Measurements from ENCODE around the gene NLRP6.
"Not testable (repeated sequence)": the region's sequence is repeated elsewhere in the genome, so short reads cannot be mapped to it uniquely, and the experiment has no call there.

Gene NLRP6

DNA sequence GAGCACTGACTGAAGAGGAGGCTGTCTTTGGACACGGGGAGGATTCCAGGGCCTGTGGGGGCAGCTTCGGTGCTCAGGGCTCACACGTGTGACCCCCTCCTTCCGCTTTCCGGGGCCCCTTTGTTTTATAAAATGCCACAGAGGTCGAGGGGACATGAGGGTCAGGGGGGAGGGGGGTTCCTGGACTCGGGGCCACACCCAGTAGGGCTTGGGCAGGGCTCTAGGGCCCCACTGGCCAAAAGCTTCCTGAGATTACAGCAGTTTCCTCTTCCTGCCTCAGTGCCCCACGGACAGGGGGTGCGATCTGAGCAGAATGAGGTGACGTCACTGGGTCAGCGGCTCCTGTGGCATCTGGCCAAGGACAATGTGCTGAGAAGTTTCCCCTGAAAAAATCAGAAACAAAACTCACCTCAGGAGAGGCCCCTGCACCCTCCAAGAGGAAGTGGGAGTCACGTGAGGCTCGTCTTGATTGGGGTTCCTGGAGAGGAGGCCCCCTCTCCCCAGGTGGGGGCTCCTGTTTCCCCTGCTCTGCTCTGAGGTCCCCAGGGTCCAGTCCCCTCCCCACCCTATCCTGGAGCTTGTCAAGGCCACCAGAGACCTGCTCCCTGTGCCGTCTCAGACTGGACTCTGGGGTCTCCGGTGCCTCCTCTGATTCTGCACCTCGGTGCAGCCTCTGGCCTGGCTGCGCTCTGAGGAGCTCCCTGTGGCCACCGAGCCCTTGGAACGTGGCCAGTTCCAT lies 48.8 kb downstream of the NLRP6 start:
- DNase-seq = peak in 1 of 2 experiments; percentile 27

DNA sequence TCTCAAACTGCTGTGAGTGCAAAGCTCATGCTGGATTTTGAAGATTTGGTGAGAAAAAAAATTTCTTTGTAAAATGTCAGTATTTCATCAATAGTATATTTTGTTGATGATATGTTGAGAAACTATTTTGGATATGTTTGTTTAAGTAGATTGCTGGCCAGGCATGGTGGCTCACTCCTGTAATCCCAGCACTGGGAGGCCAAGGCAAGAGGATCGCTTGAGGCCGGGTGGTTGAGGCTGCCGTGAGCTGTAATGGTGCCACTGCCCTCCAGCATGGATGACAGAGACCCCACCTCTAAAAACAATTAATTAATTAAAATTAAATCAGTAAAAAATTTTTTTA lies 49.3 kb downstream of the NLRP6 start:
- no peak for DNase-seq

DNA sequence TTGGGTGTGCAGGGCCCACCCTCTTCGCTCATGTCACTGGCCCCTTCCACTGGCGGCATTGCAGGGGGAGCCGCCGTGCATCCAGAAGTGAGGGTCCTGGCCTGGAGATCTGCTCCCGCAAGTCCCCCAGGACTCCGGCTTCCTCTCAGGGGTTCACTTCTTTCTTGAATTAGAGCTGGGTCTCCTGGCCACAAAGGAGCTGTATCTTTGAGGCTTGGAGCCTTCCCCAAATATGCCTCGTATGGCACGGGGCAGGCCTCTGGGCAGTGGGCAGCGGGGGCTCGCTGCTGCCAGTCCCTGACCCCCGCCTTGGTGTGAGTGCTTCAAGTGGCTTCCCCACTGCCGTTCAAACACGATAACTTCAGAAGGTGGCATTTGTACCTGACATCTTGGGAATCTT lies 49.8 kb downstream of the NLRP6 start:
- no peak for DNase-seq

DNA sequence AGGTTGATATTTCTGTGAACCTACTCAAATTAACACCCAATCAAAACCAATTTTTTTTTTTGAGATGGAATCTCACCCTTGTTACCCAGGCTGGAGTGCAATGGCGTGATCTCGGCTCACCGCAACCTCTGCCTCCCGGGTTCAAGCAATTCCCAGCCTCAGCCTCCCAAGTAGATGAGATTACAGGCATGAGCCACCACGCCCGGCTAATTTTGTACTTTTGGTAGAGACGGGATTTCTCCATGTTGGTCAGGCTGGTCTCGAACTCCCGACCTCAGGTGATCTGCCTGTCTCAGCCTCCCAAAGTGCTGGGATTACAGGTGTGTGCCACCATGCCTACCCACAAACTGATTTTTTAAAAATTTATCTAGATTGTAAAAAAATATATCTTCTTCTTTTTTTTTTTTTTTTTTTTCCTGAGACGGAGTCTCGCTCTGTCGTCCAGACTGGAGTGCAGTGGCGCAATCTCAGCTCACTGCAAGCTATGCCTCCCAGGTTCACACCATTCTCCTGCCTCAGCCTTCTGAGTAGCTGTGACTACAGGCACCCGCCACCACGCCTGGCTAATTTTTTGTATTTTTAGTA lies 50.4 kb downstream of the NLRP6 start:
- not testable (repeated sequence) for DNase-seq

DNA sequence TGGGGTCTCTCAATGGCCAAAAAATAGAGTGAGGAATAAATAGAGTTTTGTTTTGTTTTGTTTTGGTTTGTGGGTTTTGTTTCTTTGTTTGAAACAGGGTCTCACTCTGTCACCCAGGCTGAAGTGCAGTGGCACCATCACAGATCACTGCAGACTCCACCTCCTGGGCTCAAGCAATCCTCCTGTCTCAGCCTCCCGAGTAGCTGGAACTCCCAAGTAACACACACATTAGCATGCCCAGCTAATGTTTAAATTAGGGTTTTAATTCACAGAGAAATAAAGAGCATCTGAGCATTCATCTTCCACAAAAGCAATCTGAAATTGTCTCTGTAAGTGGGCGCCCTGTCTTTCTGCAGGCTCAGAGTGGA lies 51.7 kb downstream of the NLRP6 start:
- DNase-seq = no peak

DNA sequence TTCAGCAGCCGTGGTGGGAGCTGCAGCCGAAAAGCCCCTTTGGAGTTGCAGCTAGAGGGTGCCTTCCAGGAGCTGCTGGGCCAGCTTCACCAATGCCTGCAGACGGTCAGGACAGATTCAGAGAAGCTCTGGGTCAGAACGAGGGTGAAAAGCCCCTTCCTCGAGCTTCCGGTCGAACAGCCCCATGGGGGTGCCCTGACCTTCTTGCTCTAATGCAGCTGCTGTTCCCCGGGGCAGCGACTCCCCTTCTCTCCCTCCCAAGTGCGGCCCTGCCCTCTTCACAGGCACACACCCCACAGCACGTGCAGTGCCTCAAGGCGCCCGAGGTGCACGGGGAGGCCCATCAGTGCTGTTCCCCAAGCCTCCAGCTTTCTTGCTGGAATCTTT lies 52.1 kb downstream of the NLRP6 start:
- no peak for DNase-seq

DNA sequence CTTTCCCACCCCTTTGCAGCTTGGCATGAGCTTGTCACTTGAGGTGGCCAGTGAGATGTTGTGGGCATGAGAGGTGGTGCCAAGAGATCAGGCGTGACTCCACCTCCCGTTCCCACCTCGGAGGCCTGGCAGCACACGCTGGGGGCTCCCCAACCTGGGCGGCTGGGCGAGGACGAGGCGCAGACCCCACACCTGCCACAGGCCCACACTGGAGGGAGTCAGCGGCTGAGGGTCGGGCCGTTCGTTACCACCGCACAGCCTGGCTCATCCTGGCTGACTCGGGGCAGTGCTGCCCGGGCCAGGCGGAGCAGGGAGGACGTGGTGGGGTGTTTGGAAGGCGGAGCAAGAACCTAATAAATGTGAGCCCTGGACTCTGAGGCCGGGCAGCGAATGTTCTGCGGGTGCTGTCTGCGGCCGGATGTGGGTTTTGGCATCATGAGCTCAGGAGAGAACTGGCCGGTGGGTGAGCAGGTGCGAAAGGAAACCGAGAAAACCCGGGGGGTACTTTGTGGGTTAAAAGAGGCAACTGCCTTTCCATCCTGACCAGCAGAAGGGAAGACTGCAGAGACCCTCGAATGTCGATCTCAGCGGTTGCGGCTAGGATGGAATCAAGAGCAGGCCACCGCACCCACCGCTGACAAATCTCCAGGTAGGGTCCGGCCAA lies 52.6 kb downstream of the NLRP6 start:
- DNase-seq = no peak

DNA sequence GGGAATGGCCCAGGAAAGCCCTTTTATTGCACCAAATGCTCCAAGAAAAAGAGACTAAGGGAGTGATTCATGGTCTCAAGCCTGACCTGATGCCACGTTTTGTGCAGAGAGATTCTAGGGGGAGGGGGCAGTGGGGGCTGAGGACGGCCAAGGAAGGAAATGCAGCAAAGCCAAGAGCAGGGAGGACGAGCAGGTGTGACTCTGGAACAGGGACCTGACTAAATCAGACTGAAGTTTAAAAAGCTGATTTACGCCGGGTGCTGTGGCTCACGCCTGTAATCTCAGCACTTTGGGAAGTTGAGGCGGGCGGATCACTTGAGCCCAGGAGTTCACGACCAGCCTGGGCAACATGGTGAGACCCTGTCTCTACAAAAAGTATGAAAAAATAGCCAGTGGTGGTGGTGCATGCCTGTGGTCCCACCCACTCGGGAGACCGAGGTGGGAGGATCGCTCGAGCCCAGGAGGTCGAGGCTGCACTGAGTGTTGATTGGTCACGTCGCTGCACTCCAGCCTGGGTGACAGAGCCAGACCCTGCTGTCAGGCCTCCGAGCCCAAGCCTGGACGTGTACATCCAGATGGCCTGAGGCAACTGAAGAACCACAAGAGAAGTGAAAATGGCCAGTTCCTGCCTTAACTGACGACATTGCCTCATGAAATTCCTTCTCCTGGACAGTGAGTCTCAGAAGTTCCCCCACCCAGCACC lies 53.3 kb downstream of the NLRP6 start:
- DNase-seq = no peak

DNA sequence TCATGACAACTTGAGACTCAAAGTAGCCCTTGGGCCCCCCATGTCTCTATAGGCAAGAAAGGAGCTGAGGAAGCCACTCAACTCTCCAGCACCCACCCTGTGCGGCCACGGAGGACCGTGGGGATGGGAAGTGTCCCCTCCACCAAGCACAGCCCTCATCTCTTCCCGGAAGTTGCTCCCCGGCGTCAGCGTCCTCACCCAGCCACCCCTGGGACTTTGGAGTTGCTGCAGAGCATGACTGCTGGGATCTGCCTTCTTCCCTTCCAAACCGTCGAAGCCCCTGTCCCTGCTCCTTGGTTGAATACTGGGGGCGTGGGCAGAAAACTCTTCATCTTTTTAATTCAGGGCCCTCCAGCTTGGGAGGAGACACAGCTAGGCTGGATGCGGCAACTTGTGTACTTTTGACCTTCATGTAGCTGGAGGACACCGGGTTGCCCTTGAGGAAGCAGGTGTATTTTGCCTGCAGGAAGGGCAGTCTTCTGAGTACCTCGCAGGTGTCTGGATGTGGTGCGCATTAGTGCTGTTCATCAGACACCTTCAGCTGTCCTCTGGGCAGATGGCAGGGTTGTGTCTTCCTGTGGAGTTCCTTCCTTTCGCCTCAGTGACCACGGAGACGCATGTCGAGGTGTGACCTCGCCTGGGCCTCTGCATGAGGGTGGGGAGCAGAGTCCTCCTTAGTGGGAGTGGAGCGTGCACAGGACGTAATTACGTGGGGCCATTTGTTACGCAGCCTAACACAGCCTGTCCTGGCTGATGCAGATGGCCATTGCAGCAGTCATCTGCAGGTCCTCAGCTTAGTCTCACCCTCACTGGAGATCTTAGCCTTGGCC lies 54.7 kb downstream of the NLRP6 start:
- DNase-seq = no peak

DNA sequence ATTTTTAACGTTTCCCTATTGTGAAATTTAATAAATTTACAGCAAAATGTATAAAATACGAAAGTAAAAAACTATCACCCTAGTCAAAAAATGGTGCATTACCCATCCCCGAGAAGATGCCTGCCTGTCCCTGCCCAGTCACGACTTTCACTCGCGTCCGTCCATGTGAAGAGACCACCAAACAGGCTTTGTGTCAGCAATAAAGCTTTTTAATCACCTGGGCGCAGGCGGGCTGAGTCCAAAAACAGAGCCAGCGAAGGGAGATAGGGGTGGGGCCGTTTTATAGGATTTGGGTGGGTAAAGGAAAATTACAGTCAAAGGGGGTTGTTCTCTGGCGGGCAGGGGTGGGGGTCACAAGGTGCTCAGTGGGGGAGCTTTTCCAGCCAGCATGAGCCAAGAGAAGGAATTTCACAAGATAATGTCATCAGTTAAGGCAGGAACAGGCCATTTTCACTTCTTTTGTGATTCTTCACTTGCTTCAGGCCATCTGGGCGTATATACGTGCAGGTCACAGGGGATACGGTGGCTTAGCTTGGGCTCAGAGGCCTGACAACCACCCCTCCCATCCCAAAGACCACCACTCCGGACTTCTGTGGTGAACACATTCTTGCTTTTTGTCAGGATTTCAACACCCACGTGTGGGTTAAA lies 55.5 kb downstream of the NLRP6 start:
- DNase-seq = not testable (repeated sequence)

DNA sequence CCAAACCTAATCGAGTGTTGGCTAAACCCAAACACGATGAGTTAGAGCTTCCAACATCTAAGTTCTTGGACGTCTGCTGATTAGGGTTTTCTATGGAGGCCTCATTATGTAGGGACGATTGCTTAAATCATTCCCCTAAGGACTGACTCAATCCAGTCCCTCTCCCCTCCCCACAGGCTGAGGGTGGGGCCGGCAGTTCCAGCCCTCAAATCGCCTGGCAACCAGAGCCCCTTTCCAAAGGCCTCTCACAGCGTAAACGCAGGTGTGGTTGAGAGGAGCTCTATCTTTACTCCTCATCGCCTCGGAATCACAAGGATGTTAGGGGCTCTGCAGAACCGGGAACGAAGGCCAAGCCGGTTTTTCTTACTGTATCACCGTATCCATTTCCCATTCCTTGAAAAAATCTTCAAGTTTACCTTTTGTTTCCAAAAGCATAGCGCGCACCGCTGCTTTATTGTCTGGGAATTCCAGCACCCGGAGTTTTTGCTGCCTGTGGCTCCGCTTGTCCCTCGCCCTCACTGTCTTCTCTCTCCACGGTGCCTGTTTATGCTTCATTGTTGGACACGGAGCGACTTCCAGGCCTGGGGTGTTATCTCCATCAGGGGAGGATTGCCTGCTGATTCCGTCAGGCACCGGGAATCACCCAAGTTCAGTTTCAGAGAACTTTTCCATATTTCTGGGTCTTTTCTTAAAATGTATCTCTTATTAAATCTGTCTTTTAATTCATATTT lies 56.2 kb downstream of the NLRP6 start:
- no peak for DNase-seq
